Activated B cell treated with CpG ODN at 0.5 μM for 24 hours (primary cell): ENCODE measurements around the gene ARHGAP6. TPM values are rescaled to one million over a fixed set of nuclear protein-coding genes. Genes with fewer than 3 reads are reported as not detected.

ENCODE experiments used
- ATAC-seq: fragments of 200-7000 bp; cut with Tn5 transposase; one replicate; pipeline ENCODE4 v1.10.0; 2021; ENCODE audit warnings: low read depth, mild to moderate bottlenecking, moderate library complexity
- CTCF ChIA-PET: fragments of 350-600 bp; sonication (Branson Sonifier 250); formaldehyde crosslinking; loops from one replicate; lab custom pipeline; 2021; ENCODE audit warnings: antibody characterized with exemption; lab: Charles Lee
- POLR2A ChIA-PET: fragments of 350-600 bp; sonication (Branson Sonifier 250); formaldehyde crosslinking; loops from one replicate; lab custom pipeline; 2021; ENCODE audit warnings: antibody characterized with exemption; lab: Charles Lee
- DNase-seq: peaks from one replicate; pipeline ENCODE4 v3.0.0; 2022
- H3K27ac Mint-ChIP-seq: one replicate; pipeline ENCODE4 v1.8.0; 2020; ENCODE audit warnings: mixed read lengths
- H3K27me3 Mint-ChIP-seq: one replicate; pipeline ENCODE4 v1.8.0; 2021; ENCODE audit warnings: mixed read lengths
- H3K36me3 Mint-ChIP-seq: one replicate; pipeline ENCODE4 v1.8.0; 2021; ENCODE audit warnings: low read depth, mixed read lengths
- H3K4me1 Mint-ChIP-seq: one replicate; pipeline ENCODE4 v1.8.0; 2021; ENCODE audit warnings: mixed read lengths
- H3K4me3 Mint-ChIP-seq: one replicate; pipeline ENCODE4 v1.8.0; 2020; ENCODE audit warnings: mild to moderate bottlenecking, mixed read lengths
- H3K9me3 Mint-ChIP-seq: one replicate; pipeline ENCODE4 v1.8.0; 2020; ENCODE audit warnings: mixed read lengths
- CTCF ChIP-seq: fragments of 200-600 bp; IDR thresholded peaks from one replicate; pipeline ENCODE4 v1.8.0; 2022; ENCODE audit warnings: antibody characterized with exemption, mild to moderate bottlenecking
- intact Hi-C: fragments of 100-400 bp; cut with micrococcal nuclease; formaldehyde crosslinking; loops from one replicate; pipeline ENCODE4 v1.15.1; 2024
- total RNA-seq: library from RNA; stranded (reverse); gene quantifications from 2 replicates; pipeline ENCODE4 v1.2.3, GENCODE V29; 2022

ARHGAP6 gene
- total RNA-seq, 1 donor from 2014 or later = 0.42 TPM

GRCh38 chrX:11212741-11213140 lies 453.0 kb downstream of the ARHGAP6 start:
- ChIA-PET POLR2A (no interaction called here), CTCF (no interaction called here)
- DNase-seq = no peak
- ATAC-seq = no peak
- Mint-ChIP-seq H3K4me3 (no peak overlapping the region), H3K27me3 (no peaks in the 10 kb centered on the region), H3K27ac (no peak overlapping the region), H3K9me3 (no peaks in the 10 kb centered on the region), H3K4me1 (no peaks in the 10 kb centered on the region), H3K36me3 (no peaks in the 10 kb centered on the region)
- intact Hi-C loops = no loop called here
- no peak for TF ChIP-seq CTCF

GRCh38 chrX:11210415-11210801 lies 455.3 kb downstream of the ARHGAP6 start:
- intact Hi-C loops = no loop called here
- TF ChIP-seq CTCF = no peak
- Mint-ChIP-seq H3K4me3 (no peak overlapping the region), H3K27me3 (no peaks in the 10 kb centered on the region), H3K9me3 (no peaks in the 10 kb centered on the region), H3K4me1 (no peaks in the 10 kb centered on the region), H3K36me3 (no peaks in the 10 kb centered on the region), H3K27ac (no peak overlapping the region)
- CTCF ChIA-PET = no interaction called here
- POLR2A ChIA-PET = no interaction called here
- no peak for DNase-seq
- no peak for ATAC-seq

GRCh38 chrX:11209798-11210414 lies 455.8 kb downstream of the ARHGAP6 start:
- no peaks in the 10 kb centered on the region for H3K4me1 Mint-ChIP-seq
- TF ChIP-seq CTCF = no peak
- no peak overlapping the region for H3K27ac Mint-ChIP-seq
- H3K27me3 Mint-ChIP-seq = no peaks in the 10 kb centered on the region
- ChIA-PET CTCF (no interaction called here), POLR2A (no interaction called here)
- intact Hi-C loops = no loop called here
- ATAC-seq (no peak), DNase-seq (no peak)
- no peaks in the 10 kb centered on the region for H3K36me3 Mint-ChIP-seq
- H3K4me3 Mint-ChIP-seq = no peak overlapping the region
- H3K9me3 Mint-ChIP-seq = no peaks in the 10 kb centered on the region

GRCh38 chrX:11206716-11207115 lies 459.0 kb downstream of the ARHGAP6 start:
- no peak for TF ChIP-seq CTCF
- ATAC-seq (no peak), DNase-seq (no peak)
- Mint-ChIP-seq H3K27ac (no peak overlapping the region), H3K4me1 (peaks cover 9% of the 10 kb centered on the region), H3K36me3 (no peaks in the 10 kb centered on the region), H3K4me3 (no peak overlapping the region), H3K9me3 (no peaks in the 10 kb centered on the region), H3K27me3 (no peaks in the 10 kb centered on the region)
- POLR2A ChIA-PET = no interaction called here
- CTCF ChIA-PET = interaction anchor here (0.5 kb wide), 1 partner anchor 69 kb away, joined by 4 read pairs; no protein-coding TSS in a partner anchor
- intact Hi-C loops = no loop called here

- Mint-ChIP-seq H3K9me3 (no peaks in the 10 kb centered on the region), H3K27ac (no peak overlapping the region), H3K27me3 (no peaks in the 10 kb centered on the region), H3K36me3 (no peaks in the 10 kb centered on the region), H3K4me1 (peaks cover 9% of the 10 kb centered on the region), H3K4me3 (no peak overlapping the region)
- ChIA-PET CTCF (no interaction called here), POLR2A (no interaction called here)
- no peak for TF ChIP-seq CTCF
- ATAC-seq (no peak), DNase-seq (no peak)
- intact Hi-C loops = no loop called here
These were observed 459.9 kb downstream of the ARHGAP6 start for GRCh38 chrX:11205796-11206195.
